ENCODE measurements around the gene MMAB. TPM values are rescaled to one million over a fixed set of nuclear protein-coding genes. Genes with fewer than 3 reads are reported as not detected.

The MMAB gene
- total RNA-seq, 4 donors from 2014 or later = 20.0 to 25.3 (median 21.0) TPM

DNA sequence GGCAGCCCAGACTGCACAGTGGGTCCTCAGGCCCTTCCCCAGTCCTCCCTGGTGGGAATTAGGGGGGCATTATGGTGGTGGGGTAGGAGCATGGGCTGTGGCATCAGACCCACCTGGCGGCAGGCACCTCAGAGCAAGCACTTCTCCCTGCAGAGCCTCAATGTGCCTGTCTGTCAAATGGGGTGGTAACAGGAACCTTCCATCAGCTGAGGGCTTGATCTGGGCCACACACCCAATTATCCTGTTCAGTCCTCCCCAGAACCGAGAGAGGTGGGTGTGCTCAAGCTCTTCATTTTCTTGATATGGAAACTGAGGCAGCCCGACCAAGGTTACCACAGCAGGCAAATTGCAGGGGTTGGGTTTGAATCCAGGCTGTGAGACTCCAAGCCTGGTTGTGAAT is 38.7 kb upstream of the MMAB start:
- Histone ChIP-seq H3K27ac (replicated peaks in 1 of 4) (no peak overlapping the region), H3K36me3 (no peaks in the 10 kb centered on the region), H3K27me3 (peaks cover 0 to 95% (median 13%) of the 10 kb centered on the region in 4 donors), H3K9me3 (no peaks in the 10 kb centered on the region), H3K4me3 (no peak overlapping the region), H3K4me1 (peaks cover 0 to 3% (median 1%) of the 10 kb centered on the region in 4 donors)
- DNase-seq (ENCODE audit: extremely low spot score) = no peak
- TF ChIP-seq, protein P1, sequence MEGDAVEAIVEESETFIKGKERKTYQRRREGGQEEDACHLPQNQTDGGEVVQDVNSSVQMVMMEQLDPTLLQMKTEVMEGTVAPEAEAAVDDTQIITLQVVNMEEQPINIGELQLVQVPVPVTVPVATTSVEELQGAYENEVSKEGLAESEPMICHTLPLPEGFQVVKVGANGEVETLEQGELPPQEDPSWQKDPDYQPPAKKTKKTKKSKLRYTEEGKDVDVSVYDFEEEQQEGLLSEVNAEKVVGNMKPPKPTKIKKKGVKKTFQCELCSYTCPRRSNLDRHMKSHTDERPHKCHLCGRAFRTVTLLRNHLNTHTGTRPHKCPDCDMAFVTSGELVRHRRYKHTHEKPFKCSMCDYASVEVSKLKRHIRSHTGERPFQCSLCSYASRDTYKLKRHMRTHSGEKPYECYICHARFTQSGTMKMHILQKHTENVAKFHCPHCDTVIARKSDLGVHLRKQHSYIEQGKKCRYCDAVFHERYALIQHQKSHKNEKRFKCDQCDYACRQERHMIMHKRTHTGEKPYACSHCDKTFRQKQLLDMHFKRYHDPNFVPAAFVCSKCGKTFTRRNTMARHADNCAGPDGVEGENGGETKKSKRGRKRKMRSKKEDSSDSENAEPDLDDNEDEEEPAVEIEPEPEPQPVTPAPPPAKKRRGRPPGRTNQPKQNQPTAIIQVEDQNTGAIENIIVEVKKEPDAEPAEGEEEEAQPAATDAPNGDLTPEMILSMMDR (IDR thresholded peaks at IDR 0.05) = no peak
- TF ChIP-seq POLR2A (IDR thresholded peaks at IDR 0.05; ENCODE audit: low read depth) = no peak
- TF ChIP-seq EP300 (IDR thresholded peaks at IDR 0.05) = no peak
- no peak for TF ChIP-seq POLR2AphosphoS5 (IDR thresholded peaks at IDR 0.05)
- WGBS = 83% methylated on average over 3 of the region's 3 CpGs
- intact Hi-C loops (cut with DNase I) = no loop called here

DNA sequence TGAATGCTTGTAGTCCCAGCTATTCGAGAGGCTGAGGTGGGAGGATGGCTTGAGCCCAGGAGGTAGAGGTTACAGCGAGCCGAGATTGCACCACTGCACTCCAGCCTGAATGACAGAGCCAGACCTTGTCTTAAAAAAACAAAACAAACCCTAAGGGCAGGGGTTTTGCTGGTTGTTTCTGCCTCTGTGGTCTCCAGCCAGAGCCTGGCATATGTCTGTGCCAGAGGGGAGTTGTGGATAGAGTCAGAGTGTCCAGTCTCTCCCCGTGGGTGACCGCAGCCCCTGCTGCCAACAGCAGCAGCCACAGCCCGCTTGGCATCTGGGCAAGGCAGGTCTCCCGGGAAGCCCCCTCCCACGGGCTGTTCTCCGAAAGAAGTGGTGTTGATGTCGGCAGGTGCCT is 37.9 kb upstream of the MMAB start:
- H3K36me3 ChIP-seq = no peaks in the 10 kb centered on the region
- no peaks in the 10 kb centered on the region for H3K9me3 ChIP-seq
- DNase-seq (ENCODE audit: extremely low spot score) = no peak
- WGBS = 67% methylated on average over 8 of the region's 10 CpGs
- TF ChIP-seq EP300 (IDR thresholded peaks at IDR 0.05) (no peak), POLR2A (IDR thresholded peaks at IDR 0.05; ENCODE audit: low read depth) (no peak), POLR2AphosphoS5 (IDR thresholded peaks at IDR 0.05) (no peak)
- TF ChIP-seq, protein P1 (IDR thresholded peaks at IDR 0.05) = no peak
- H3K4me1 ChIP-seq = peaks cover 4 to 10% (median 9%) of the 10 kb centered on the region in 4 donors
- no peak overlapping the region for H3K27ac ChIP-seq (replicated peaks in 1 of 4)
- intact Hi-C loops (cut with DNase I) = no loop called here
- peaks cover 0 to 97% (median 13%) of the 10 kb centered on the region in 4 donors for H3K27me3 ChIP-seq
- H3K4me3 ChIP-seq = no peak overlapping the region

DNA sequence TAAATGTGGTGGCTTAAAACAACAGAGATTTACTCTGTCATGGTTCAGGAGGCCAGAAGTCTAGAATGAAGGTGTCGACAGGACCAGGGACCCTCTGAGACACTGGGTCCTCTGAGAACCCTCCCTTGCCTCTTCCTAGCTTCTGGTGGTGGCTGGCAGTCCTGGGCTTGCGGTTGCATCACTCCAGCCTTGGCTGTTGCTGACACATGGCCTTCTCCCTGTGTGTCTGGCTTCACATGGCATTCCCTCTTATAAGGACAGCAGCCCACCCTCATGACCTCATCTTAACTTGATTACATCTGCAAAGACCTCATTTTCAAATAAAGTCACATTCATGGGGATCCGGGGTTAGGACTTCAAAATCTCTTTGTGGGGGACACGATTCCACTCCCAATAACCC is 37.2 kb upstream of the MMAB start:
- TF ChIP-seq POLR2AphosphoS5 (IDR thresholded peaks at IDR 0.05) = no peak
- no peak for TF ChIP-seq EP300 (IDR thresholded peaks at IDR 0.05)
- TF ChIP-seq, protein P1 (IDR thresholded peaks at IDR 0.05) = no peak
- TF ChIP-seq POLR2A (IDR thresholded peaks at IDR 0.05; ENCODE audit: low read depth) = no peak
- no peak for DNase-seq (ENCODE audit: extremely low spot score)
- no peak overlapping the region for H3K27ac ChIP-seq (replicated peaks in 1 of 4)
- H3K9me3 ChIP-seq = no peaks in the 10 kb centered on the region
- H3K27me3 ChIP-seq = peaks cover 0 to 97% (median 13%) of the 10 kb centered on the region in 4 donors
- WGBS = 84% methylated on average over 4 of the region's 4 CpGs
- H3K4me1 ChIP-seq = peaks cover 6 to 13% (median 11%) of the 10 kb centered on the region in 4 donors
- no peaks in the 10 kb centered on the region for H3K36me3 ChIP-seq
- H3K4me3 ChIP-seq = no peak overlapping the region
- intact Hi-C loops (cut with DNase I) = no loop called here

DNA sequence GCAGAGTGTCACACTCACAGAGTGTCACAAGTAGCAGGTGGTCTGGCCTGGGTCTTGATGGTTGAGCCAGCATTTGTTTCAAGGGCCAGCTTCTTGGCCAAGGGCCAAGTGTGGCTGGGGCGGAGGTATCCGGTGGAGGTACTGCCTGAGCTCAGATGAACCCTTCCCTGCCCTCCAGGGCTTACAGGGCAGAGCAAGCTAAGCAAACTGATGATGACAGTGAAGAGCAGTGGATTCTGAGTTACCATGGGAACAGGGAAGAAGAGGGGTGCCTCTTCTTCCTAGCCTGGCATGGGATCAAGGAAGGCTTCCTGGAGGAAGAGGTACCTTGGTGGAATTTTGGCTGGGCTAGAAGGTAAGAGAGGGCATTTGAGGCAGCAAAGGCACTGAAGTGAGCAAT is 36.0 kb upstream of the MMAB start:
- intact Hi-C loops (cut with DNase I) = no loop called here
- Histone ChIP-seq H3K27me3 (peaks cover 0 to 88% (median 13%) of the 10 kb centered on the region in 4 donors), H3K4me1 (peaks cover 6 to 13% (median 11%) of the 10 kb centered on the region in 4 donors), H3K27ac (replicated peaks in 1 of 4) (no peak overlapping the region), H3K36me3 (no peaks in the 10 kb centered on the region), H3K4me3 (no peak overlapping the region), H3K9me3 (no peaks in the 10 kb centered on the region)
- no peak for DNase-seq (ENCODE audit: extremely low spot score)
- WGBS = 50% methylated on average over 2 of the region's 2 CpGs
- TF ChIP-seq EP300 (IDR thresholded peaks at IDR 0.05) = no peak
- no peak for TF ChIP-seq POLR2AphosphoS5 (IDR thresholded peaks at IDR 0.05)
- TF ChIP-seq POLR2A (IDR thresholded peaks at IDR 0.05; ENCODE audit: low read depth) = no peak
- TF ChIP-seq, protein P1 (IDR thresholded peaks at IDR 0.05) = no peak

DNA sequence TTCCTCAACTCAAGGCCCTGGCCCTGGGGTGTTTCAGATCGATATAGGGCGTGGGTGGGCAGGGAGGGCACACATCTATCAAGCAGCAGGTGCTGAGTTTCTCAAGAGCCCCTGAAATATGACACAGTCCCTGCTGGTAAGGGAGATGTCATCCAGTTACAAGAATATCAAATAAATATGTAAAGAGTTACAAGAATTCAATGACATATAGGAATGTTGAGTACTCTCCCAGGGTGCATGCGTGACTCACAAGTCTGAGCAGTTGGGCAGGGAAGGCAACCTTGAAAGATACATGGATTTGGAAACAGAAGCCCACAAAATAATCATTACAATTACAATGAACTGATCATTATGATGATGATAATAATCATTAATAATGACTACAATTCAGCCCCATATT is 35.5 kb upstream of the MMAB start:
- DNase-seq (ENCODE audit: extremely low spot score) = no peak
- intact Hi-C loops (cut with DNase I) = no loop called here
- Histone ChIP-seq H3K27ac (replicated peaks in 1 of 4) (no peak overlapping the region), H3K4me1 (peaks cover 6 to 13% (median 11%) of the 10 kb centered on the region in 4 donors), H3K9me3 (no peaks in the 10 kb centered on the region), H3K4me3 (no peak overlapping the region), H3K27me3 (peaks cover 0 to 83% (median 12%) of the 10 kb centered on the region in 4 donors), H3K36me3 (no peaks in the 10 kb centered on the region)
- 95% methylated on average over 3 of the region's 3 CpGs for WGBS
- TF ChIP-seq EP300 (IDR thresholded peaks at IDR 0.05) = no peak
- TF ChIP-seq POLR2AphosphoS5 (IDR thresholded peaks at IDR 0.05) = no peak
- TF ChIP-seq POLR2A (IDR thresholded peaks at IDR 0.05; ENCODE audit: low read depth) = no peak
- TF ChIP-seq, protein P1 (IDR thresholded peaks at IDR 0.05) = no peak

Measured in esophagus muscularis mucosa (tissue), 4 donors.